NCI-H2196 treated with DMSO at 0.1 percent for 48 hours (cell line): ENCODE data around the gene MTA1.

ENCODE experiments used
- DNase-seq: peaks from one replicate; lab custom pipeline; 2025; ENCODE audit not compliant: unreplicated experiment; lab: John Stamatoyannopoulos, UW

The MTA1 gene

DNA sequence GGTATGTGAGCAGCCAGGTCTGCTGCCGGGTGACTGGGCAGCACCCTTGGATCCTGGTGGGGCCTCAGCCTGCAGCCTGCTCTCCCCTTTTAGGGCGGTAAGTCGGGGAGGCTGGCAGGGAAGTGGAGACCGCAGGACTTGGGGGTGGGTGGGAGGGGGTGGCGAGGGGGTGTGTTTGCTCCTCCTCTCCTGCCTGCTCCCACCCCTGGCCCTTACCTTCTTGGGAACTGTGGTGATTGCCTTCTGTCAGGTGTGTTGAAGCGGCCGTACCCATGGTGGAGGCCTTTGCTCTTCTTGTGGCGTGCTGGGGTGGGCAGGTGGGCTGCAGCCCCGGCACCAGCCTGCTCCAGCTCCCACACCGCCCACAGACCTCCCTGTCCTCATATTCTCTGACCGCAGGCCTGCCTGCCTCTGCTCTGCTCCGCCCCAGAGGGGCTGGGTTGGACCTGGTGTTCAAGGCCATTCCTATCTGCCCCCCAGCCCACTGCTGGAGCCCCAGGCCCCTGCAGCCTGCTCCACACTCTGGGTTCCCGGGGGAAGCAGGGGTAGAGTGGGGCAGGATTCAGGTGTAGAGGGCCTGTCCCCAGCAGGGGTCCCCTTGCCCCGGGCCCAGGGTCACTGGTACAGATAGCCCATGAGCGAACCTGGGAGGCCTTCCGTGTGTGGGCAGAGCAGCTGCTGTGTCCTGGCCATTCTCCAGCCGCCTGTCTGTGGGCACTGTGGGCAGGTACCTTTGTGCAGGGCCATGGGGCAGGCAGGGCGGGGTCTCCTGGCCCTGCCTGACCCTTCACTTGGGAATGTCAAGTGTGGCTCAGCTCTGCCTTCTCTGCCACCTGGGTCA lies 76.6 kb downstream of the MTA1 start:
- no peak for DNase-seq

DNA sequence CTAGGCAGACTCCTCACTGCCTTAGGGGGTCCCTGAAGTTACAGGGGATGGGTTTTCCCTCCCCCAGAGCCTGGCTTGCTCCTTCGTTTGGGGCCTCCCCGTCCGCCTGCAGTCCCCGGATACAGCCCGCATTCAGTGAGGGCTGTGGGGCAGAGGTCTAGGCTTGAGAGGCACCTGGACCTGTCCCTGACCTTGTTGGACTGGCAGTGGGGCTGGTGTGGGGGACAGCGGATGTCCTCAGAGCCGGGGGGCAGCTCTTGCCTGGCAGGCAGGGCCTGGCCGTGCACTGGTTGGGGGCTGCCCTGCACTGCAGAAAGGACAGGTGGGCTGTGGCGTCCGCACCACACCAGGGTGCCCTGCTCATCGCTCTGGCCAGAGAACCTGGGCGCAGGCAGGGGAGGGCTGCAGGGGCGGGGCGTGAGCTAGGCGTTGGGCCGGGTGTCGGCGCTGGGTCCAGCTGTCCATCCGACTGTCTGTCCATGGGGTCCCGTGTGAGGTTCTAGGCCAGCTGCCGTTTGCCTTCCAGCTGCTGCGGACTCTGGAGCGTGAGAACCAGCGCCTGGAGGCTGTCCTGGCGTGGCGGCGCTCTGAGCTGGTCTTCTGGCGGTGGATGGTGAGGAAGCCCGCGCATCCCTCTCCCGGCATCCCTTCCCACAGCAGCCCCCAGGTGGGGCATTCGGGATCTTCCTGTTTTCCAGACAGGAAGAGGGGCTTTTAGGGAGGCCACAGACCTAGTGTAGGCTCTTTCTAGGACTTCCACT lies 77.4 kb downstream of the MTA1 start:
- DNase-seq = no peak

DNA sequence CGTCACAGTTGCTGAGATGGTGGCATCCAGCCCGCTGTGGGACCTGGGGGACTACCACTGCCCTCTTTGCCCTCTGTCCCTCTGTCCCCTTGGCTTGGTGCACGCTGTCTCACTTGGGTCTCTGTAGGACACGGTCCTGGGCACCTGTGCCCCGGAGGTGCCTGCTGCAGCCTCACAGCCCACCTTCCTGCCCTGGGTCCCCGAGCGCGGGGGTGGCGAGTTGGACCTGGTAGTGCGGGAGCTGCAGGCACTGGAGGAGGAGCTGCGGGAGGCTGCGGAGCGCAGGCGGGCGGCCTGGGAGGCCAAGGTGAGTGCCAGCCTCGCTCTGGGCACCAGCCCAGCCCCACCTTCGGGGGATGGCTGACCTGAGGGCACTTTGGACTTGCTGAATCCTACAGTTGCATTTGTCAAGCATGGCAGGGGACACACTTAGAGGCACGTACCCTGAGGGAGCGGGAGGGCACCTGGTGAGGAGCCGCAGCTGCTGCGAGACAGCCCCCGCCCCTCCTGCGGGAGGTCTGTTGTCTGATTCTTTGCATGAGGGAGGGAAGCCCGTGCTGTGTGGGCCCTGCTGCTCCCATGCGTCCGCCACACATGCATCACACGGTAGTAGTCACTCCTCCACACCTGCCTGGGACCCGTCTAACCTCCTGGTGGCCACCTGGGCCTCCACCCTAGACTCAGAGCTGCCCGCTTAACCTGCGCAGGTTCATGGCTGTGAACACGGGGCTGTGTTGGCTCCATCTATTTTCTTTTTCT lies 78.2 kb downstream of the MTA1 start:
- no peak for DNase-seq

DNA sequence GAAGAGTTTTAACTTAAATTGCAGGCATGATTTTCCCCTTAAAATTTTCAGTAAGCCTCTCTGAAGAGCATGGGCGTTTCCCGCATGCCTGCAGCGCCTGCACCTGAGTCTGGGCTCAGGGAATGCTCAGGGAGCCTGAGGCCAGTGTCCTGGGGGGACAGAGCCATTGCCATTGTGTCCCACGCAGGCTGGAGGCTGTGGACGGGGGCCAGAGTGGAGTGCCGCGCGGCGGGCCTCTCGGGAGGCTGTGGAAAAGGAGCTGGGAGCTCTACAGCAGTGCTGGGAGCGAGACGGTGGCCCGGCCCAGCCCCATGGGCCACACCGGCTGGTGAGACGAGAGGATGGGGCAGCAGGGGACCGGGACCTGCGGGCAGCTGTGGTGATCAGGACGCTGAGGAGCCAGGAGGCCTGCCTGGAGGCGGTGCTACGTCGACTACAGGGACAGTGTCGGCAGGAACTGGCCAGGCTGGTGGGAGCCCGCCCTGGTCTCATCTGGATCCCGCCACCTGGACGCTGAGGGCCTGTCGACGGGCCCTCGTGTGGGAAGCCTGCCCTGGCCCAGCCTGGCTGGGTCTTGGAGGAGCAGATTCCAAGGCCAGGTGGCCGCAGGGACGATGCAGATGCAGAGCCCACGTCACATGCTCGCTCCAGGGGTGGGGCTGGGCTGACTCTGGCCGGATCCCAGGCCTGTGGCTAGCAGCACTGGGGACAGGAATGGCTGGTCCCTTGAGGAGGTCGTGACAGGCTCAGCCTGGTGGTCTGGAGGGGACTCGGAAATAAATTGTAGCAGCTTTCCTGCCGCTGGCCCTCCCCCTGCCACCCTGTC lies 79.0 kb downstream of the MTA1 start:
- DNase-seq = no peak

DNA sequence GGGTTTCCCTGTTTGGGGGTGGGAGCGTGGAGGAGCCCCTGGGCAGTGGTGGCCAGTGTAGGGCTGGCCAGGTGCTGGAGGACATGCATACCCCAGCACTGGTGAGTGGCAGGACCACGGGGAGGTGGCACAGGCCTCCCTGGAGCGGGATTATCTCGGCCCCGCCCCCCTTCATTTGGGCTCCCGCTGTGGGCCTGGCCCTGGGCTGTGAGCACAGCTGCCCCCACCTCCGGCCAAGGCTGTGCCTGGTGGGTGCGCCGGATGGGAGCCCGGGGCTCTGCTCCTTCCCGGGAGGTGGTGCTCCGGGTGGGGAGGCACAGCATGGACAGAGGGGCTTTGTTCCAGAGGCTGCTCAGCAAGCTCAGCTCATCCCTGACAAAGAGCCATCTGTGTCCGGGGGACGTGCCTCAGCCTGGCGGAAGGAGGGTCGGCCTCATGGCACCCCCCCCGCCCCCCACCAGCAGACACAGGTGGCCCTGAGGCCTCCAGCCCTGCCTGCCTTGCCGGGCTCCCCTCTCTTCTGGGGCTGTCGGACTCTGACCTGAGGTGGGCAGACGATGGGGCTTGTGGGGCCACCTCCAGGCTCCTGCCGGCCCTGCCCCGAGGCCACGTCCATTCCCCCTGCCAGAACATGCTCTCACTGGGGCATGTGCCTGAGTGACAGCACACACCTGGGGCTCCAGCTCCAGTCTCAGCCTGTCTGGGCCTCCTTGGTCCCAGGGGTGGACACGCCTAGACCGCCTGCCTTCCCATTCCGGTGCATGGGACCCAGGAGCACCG lies 79.8 kb downstream of the MTA1 start:
- no peak for DNase-seq

DNA sequence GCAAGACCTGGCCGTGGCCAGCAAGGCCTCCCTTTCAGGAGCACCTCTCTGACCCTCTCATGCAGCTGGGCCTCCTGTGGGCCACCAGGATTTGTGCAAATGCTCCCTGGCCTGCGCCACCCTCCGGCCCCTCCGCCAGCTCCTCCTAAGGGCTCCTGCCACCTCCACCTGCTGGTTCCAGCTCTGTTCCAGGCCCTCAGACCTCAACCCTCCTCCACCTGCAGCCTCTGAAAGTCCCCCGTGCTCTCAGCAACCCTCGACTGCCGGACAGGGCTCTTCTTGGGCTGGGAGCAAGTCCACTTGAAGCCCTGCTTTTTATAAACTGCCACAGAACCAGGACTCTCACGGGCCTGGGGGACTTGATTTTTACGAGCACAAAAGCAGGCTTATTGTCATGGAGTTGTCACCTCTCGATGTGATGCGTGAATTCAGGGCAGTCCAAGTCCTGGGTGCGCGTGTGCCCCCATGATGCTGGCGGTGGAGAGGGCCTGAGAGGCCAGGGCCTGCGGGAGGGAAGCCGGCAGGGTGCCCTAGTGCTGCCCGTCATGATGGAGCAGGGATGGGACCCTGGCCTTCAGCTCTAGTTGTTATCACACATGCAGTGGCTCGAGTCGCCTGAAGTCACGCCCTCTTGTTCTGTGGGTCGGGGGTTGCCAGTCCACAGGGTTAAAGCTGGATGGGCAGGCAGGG lies 80.6 kb downstream of the MTA1 start:
- no peak for DNase-seq

DNA sequence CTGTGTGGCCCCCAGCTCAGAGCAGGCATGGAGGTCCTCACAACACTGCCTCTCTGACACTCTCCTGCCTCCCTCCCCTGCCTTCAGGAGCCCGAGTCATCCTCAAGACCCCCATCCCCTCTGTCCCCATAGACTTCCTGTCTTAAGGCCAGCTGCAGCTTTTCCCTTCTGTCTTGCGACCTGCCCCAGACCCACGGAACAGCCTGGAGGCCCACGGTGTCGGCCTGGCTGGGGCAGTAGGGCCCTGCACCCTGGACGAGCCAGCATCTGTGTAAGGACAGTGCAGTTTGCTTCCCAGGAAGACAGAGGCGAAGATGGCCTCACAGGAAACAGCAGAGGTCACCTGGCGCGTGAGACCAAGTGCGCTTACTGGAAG lies 81.1 kb downstream of the MTA1 start:
- DNase-seq = no peak

DNA sequence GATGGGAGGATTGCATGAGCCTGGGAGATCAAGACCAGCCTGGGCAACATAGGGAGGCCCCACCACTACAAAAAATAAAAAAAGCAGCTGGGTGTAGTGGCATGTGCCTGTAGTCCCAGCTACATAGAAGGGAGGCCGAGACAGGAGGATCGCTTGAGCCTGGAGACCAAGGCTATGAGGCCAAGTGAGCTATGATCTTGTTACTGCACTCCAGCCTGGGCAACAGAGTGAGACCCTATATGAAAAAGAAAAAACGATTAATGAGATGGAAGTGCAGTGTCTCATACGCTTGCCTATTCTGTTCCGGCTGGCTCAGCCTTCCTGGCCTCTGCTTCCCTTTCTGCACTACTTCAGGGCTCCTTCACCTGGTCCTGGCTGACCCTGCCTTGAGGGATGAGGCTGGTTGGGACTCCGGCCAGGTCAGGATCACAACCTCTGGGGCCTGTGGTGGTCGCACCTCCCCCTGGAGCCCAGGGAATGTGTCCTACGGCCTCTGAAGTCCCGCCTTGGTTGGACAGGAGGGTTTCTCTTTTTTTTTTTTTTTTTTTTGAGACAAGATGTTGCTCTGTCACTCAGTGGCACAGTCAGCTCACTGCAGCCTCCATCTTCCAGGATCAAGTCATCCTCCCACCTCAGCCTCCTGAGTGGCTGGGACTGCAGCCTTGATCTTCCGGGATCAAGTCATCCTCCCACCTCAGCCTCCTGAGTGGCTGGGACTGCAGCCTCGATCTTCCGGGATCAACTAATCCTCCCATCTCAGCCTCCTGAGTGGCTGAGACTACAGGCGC lies 82.1 kb downstream of the MTA1 start:
- no peak for DNase-seq

DNA sequence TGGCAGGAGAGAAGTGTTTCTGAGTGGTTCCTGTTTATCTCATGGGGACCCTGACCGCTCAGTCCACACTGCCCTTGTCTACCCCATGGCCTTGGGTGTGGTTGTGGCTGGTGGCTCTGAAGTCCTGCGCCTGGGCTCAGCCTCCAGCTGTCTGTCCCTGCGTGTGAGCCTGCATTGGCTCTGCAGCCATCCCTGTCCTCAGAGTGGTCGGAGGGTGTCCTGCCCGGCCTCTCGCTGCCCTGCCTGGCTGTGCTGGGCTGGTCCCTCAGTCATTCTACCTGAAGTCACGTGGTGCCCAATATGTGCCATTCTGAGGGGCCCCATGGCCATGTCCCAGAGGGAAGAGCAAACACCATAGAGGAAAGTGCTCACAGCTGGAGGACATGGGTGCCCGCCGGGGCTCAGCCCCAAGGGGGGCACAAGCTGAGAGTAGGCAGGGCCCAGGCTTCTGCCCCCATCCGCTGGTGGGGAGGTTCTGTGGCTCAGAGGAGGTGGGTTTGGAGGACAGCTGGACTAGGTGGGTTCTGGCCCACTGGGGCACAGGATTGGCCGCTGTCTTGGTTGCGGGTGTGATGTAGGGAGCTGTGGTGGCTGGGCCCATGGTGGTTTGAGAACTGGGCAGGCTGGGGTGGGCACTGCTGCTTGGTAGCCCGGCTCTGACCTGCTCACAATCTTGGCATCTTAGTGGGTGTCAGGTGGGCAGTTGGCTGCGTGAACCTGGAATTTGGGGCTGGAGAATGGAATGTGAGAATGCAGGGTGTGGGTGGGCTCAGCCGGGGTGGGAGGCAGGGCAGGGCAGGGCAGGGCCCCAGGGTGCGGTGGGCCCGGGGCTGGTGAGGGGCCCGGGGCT lies 83.0 kb downstream of the MTA1 start:
- no peak for DNase-seq

DNA sequence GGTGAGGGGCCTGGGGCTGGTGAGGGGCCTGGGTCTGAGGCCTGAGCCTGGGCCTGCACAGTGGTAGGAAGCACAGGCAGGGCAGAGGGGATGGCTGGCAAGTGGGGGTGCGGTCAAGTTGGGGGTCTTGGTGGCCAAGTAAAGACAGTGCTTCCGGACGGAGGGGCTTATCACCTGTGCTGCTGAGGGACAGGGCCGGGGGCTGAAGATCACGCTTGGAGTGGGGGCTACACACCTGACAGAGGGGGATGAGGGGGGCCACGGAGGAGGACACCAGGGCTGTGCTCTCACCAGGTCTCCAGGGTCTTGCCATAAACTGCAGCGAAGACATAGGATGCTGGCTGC lies 83.6 kb downstream of the MTA1 start:
- no peak for DNase-seq

DNA sequence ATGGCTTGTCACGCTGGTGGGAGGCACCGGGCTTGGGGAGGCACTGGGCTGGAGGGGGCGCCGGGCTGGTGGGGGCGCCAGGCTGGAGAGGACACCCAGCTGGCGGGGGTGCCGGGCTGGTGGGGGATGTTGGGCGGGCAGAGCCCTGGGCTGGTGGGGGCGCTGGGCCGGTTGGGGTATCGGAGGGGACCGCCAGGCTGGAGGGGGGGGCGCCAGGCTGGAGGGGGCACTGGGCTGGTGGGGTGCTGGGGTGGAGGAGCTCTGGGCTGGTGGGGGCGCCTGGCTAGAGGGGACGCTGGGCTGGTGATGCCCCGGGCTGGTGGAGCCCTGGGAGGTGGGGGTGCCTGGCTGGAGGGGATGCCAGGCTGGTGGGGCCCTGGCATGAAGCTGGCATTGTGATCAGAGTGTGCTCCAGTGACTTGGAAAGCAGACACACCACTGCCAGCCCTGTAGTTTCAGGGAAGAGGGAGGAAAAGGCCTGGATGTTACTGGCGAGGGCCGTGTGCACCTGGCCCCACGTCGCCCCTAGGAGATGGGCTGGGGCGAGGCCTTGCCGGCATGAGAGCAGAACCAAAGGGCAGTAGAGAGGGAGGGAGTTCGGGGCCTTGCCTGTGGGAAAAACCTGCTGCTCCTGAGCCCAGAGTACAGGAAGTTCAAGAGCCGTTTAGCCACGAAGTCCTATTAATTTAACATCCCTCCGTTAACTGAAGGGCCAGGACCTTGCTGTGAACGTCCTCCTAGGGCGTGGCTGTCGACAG lies 84.5 kb downstream of the MTA1 start:
- no peak for DNase-seq

DNA sequence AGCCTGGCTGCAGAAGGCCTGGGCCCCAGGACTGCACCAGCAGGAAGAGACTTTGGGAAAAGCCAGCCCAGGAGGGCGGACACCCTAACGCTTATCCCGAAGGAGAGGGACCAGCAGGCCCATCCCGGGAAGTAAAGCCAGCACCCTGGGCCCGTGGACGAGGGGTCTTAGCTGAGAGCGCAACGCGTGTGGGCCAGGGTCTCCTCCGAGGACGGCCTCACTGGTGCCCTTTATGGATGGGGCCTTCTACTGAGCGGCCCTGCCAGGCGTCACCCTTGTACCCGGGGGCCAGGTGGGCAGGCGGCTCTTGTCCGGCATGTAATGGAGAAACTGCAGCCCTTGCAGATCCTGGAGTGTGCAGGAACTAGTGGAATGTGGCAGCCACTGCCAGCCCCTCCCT lies 85.5 kb downstream of the MTA1 start:
- no peak for DNase-seq

DNA sequence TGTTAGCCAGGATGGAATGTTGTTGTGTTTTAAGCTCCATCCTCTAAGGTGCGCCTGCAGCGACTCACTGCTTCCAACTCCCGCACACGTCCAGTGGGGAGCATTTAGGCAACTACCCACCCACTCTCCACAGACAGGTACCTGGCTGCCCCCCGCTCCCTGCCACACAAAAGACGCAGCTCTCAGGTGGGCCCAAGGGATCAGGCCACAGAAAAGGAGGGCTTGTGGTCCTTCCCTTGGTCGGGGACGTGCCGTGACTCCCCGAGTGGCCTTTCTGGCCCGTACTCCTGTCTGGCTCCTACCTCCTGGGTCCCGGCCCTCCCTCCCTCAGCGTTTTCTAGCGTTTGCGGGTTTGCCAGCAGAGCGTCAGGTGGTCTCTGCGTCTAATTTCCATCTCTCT lies 87.6 kb downstream of the MTA1 start:
- DNase-seq = no peak

DNA sequence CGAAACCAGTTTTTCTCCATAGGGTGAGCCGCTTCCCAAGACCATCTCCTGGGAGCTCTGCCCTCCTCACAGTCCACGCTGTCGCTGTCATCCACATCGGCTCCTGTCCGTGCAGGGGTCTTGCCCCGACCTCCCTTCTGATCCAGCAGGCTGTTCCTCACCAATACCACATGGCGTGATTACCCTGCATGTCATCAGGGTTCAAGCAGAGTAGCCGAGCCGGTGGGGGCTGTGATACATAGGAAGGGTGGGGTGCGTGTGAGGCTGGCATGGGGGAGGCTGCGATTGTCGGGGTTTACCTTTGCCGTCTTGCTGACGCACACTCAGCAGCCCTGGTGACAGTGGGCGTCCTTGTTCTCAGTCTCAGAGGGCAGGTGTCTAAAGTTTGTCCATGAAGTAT lies 88.4 kb downstream of the MTA1 start:
- DNase-seq = no peak

DNA sequence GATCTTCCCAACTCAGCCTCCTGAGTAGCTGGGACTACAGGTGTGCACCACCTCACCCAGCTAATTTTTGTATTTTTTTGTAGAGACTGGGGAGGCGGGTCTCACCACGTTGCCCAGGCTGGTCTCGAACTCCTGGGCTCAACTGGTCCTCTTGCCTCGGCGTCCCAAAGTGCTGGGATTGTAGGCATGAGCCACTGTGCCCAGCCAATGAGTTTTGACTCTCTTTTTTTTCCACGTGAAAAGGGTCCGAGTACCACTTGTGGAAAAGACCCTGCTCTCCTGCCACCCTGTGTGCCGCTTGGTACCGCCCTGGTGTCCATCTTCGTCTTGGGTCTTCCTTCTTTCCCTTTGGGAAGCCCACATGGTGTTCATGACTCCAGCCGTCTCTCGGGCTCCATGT lies 89.0 kb downstream of the MTA1 start:
- no peak for DNase-seq

DNA sequence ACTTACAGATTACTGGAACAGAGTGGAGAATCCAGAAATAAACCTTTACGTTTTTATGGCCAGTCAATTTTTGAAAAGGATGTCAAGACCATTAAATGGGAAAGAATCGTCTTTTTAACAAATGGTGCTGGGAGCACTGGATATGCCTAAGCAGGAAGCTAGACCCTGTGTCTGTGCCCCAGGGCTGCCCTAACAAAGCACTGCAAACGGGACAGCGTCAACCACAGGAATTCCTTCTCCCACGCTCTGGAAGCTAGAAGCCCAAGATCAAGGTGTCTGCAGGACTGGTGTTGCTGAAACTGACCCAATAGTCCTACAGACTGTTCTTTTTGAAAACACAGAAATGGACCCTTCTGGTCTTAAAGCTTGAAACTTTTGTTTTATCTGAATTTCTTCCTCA lies 97.5 kb downstream of the MTA1 start:
- no peak for DNase-seq

DNA sequence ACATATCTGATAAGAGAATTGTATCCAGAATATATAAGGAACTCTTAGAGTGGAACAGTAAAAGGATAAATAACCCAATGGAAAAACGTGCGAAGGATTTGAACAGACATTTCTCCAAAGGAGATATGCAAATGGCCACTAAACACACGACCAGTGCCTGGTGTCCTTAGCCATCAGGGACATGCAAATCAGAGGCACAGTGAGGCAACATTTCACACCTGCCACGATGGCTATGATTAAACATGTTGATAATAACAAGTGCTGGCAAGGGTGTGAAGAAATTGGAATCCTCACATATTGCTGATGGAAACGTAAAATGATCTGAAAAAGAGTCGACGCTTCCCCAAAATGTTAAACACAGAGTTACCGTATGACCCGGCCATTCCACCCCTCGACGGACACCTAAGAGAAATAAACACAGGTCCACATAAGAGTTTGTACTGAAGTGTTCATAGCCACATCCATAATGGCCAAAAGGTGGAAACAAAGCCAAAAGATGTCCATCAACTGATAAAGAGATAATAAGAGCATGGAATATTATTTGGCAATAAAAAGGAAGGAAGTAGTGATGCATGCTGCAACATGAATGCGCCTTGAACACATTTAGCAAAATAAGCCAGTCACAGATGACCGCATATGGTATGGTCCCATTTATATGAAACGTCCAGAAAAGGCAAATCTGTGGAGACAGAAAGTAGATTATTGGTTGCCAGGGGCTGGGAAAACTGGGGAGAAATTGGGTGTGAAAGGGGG lies 100.5 kb downstream of the MTA1 start:
- no peak for DNase-seq
